ENCODE results near the gene TREH. TPM values are rescaled to one million over a fixed set of nuclear protein-coding genes. Genes with fewer than 3 reads are reported as not detected.

Gene TREH
- total and polyA plus RNA-seq, 2 of the 8 experiments (the other 6 are each of a cell fraction or from before 2014, with no cell fraction given), result 0.03 TPM; not detected in 1

- TF ChIP-seq PHF8 (conservative IDR thresholded peaks at IDR 0.05; ENCODE audit: low read depth, low read length), result no peak
Observed at GRCh38 chr11:118661425-118662301, 17.8 kb downstream of the TREH start (continued).
